Stimulated activated CD4-positive, alpha-beta T cell treated with anti-CD3 and anti-CD28 coated beads, TNF-alpha, amount 100 ng/mL, for 24 hours (primary cell): ENCODE results near the gene SLC43A1.

Experiments used
- DNase-seq, 3 experiments: peaks; one replicate each; pipeline ENCODE4 v3.0.0-alpha.2; 2020; ENCODE audit warnings: low read depth in 3 of 3

Gene SLC43A1

GRCh38 chr11:57479021-57479663 lies 36.4 kb downstream of the SLC43A1 start:
- no peak for DNase-seq

- DNase-seq = no peak
These were observed 37.9 kb downstream of the SLC43A1 start for GRCh38 chr11:57477507-57478189.

- DNase-seq = peak in 1 of 3 experiments; percentile 25
These were observed 38.6 kb downstream of the SLC43A1 start for GRCh38 chr11:57476757-57477506.

- DNase-seq = peak in 1 of 3 experiments; percentile 27
These were observed 39.3 kb downstream of the SLC43A1 start for GRCh38 chr11:57476047-57476756.

DNA sequence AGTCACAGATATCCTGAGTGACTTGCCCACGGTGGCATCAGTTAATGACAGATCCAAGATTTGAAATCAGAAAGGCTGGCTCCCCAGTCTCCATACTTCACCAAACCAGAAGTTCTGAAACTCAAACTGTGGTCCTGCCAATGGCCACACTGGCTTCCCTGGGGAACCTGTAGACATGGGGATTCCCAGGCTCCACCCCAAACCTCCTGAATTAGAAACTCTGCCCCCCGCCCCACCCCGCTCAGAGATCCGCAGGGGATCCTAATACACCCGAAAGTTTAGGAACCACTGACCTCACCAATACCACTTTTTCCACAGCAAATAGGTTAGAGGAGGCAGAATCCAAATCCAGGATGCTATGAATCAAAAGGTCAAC lies 39.8 kb downstream of the SLC43A1 start:
- DNase-seq = no peak

GRCh38 chr11:57475191-57475590 lies 40.3 kb downstream of the SLC43A1 start:
- DNase-seq = no peak

DNA sequence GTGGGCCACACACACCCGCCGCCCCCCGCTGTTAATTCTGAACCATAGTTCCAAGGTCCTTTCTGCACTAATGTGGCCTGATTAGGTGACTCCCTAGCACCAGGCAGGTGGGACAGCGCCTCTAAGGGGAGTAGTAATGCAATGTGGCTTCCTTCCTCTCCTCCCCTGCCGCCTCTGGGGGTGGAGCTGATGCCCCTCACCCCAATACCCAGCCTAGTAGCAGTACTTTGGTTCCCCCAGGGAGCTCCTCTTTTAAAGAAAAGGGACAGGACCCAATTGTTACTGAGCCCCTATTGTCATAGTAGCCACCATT lies 40.7 kb downstream of the SLC43A1 start:
- no peak for DNase-seq

- DNase-seq = peak in 1 of 3 experiments; percentile 43
These were observed 41.3 kb downstream of the SLC43A1 start for GRCh38 chr11:57474017-57474802.

DNA sequence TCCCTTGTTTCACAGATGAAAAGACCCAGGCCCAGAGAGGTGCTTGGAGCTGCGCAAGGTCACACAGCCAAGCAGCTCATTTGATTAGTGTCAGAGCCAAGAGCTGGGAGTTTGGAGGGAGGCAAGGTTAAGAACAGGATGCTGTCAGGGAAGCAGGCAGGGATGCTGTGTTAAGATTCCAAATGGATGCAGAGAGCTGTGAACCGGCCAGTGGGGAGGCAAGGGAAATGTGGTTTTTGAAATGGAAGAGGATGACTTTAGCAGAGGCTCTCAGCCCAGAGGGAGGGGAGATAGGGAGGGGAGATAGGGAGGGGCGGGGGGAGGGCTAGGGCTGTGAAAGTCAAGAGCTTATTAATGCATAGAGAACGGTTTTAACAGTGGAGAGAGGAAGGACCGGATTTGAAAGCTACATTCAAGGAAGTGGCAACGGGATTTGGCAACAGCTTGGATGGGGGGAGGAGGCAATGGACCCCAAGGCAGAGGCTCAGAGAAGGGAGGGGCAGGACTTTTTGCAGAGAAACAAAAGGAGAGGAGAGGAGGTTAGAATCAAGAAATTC lies 42.1 kb downstream of the SLC43A1 start:
- DNase-seq = no peak

DNA sequence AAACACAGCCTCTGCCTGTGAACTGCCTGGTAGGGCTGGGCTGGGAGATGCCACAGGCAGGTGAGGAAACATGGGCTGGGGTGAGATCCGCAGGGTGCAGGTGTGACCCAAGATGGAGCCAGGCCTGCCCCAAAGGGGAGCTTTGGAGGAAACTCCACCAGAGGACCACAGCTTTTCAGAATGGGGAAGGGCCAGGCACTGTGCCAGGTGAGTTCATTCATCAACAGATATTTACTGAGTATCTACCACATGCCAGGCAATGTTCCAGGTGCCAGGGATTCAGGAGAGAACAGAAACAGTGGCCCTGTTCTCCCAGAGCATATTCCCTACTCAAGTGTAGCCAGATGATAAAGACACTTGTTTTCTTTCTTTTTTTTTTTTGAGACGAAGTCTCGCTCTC lies 44.0 kb downstream of the SLC43A1 start:
- no peak for DNase-seq

- no peak for DNase-seq
These were observed 46.2 kb downstream of the SLC43A1 start for GRCh38 chr11:57469268-57469667.

- DNase-seq = no peak
These were observed 47.2 kb downstream of the SLC43A1 start for GRCh38 chr11:57468276-57468675.

DNA sequence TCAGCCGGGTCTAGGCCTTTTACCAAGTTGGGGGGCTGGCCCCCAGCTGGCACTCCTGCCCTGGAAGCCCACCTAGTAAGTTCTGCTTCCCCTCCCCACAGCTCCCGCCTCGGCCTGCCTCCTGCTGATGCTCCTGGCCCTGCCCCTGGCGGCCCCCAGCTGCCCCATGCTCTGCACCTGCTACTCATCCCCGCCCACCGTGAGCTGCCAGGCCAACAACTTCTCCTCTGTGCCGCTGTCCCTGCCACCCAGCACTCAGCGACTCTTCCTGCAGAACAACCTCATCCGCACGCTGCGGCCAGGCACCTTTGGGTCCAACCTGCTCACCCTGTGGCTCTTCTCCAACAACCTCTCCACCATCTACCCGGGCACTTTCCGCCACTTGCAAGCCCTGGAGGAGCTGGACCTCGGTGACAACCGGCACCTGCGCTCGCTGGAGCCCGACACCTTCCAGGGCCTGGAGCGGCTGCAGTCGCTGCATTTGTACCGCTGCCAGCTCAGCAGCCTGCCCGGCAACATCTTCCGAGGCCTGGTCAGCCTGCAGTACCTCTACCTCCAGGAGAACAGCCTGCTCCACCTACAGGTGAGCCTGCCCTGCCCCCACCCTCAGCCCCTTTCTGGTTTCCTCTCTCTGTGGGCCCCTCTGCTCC lies 47.9 kb downstream of the SLC43A1 start:
- no peak for DNase-seq

- DNase-seq = no peak
These were observed 48.8 kb downstream of the SLC43A1 start for GRCh38 chr11:57466680-57467079.

GRCh38 chr11:57464539-57465181 lies 50.8 kb downstream of the SLC43A1 start:
- no peak for DNase-seq

DNA sequence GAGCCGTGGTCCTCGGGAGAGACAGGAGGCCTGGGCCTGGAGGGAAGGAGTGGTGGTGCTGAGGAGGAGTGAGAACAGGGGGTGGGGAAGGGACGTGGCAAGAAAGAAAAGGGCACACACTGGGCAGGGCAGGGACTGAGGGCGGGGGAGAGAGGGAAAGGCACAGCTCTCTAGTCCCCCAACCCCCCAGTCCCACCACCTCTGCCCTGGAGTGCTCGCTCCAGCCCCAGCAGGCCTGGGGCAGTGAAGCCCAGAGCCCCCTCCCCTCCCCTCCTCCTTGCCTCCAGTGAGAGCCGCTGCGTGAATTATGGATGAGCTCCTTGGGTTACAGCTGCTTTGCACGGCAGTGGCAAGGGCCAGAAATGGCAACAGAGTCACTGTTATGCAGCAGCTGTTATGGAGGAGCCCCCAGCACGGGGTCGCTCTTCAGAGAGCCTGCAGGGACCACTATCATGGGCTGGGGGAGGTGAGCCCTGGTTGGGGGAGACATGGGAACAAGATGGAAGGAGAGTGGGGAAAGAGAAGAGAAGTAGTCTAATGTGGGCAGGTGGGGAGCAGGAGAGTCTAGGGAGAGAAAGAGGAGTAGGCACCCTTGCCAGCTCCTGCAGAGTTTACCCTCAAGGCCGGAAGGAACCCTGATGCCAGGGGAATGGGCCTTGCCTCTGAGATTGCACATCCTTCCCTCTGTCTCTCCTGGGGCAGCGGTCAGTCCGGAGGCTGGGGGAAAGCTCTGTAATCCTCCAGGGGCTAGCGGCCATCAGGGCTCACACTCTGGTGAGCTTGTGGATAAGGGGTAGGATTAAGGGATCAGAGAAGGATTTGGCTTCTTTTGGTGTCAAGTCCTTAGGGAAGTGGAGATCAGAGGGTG lies 51.6 kb downstream of the SLC43A1 start:
- no peak for DNase-seq

DNA sequence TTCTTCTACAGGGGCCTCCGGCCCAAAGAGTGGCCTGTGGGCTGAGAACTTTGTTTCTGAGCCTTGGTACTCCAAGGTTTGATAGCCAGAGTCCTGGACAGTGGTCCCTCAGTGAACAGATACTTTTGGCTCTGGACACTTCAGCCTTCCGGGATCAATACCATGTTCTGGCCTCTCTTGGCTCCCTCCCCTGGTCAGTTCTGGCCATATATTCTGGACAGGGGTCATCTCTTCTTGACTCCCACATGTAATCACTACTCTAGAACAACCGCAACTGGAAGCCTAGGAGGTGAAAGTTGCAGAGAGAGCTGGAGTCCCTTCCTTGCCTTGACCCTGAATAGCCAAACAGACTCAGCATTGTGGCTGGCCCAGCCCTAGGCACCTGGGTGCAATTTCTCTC lies 52.9 kb downstream of the SLC43A1 start:
- DNase-seq = no peak

DNA sequence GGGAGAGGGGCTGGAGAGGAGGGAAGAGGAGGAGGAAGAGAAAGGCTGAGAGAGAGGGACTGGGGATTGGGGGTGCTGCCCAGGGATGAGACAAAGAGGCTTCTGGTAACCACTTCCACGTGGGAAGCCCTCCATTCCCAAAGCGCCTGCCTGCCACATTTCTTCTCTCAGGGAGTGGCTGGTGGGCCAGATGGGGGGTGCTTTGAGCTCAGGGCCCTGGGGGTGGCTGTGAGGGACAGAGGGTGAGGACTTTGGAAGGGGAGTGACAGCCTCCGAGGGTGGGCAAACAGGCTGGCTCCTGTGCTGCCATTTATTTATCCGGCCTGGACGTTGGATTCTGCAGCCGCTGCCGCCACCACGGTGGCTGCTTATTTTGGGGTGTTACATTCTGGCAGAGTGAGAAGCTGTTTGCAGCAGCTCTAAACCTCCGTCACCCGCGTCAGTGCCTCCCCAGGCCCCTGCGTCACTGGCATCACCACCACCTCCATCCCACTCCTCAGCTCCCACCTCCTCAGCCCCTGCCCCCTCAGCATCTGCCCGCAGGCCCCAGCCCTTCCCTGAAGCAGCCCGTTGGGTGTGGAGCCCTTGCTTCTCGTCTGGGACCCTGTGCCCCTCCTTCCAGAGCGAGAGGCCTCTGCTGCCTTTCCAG lies 53.5 kb downstream of the SLC43A1 start:
- DNase-seq = no peak
